GM12875 (cell line): Measurements from ENCODE around the gene FBXO11.
"Not testable (repeated sequence)": the region's sequence is repeated elsewhere in the genome, so short reads cannot be mapped to it uniquely, and the experiment has no call there.

Experiments
- H3K4me3 ChIP-seq: one replicate; pipeline ENCODE4 v1.5.1; 2011; ENCODE audit warnings: low read depth, low read length, control low read depth
- TF ChIP-seq, protein P1 (sequence below): IDR thresholded peaks from 2 replicates; pipeline ENCODE4 v1.5.1; 2011; ENCODE audit warnings: low read depth, mild to moderate bottlenecking, control low read depth, inconsistent platforms, low read length, moderate library complexity, borderline replicate concordance; ENCODE audit not compliant: insufficient read depth

The FBXO11 gene

GRCh38 chr2:47864566-47864965 is 41.7 kb downstream of the FBXO11 start:
- TF ChIP-seq, protein P1, sequence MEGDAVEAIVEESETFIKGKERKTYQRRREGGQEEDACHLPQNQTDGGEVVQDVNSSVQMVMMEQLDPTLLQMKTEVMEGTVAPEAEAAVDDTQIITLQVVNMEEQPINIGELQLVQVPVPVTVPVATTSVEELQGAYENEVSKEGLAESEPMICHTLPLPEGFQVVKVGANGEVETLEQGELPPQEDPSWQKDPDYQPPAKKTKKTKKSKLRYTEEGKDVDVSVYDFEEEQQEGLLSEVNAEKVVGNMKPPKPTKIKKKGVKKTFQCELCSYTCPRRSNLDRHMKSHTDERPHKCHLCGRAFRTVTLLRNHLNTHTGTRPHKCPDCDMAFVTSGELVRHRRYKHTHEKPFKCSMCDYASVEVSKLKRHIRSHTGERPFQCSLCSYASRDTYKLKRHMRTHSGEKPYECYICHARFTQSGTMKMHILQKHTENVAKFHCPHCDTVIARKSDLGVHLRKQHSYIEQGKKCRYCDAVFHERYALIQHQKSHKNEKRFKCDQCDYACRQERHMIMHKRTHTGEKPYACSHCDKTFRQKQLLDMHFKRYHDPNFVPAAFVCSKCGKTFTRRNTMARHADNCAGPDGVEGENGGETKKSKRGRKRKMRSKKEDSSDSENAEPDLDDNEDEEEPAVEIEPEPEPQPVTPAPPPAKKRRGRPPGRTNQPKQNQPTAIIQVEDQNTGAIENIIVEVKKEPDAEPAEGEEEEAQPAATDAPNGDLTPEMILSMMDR: no peak
- no peak overlapping the region for H3K4me3 ChIP-seq

DNA sequence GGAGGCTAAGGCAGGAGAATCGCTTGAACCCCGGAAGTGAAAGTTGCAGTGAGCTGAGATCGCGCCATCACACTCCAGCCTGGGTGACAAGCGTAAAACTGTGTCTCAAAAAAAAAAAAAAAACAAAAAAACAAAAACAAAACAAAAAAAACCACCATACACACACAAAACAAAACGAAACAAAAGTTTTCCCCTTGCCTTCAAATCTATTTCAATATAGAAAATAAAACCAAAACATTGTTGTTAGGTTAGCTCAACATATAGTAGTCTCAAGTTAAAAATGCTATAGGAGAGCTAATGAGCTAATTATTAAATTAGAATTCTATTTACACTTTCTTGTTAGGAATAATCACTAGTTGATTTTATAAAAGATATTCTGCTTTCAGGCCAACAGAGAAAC is 43.3 kb downstream of the FBXO11 start:
- TF ChIP-seq, protein P1: no peak
- H3K4me3 ChIP-seq: no peak overlapping the region

- not testable (repeated sequence) for H3K4me3 ChIP-seq
These were observed 53.1 kb downstream of the FBXO11 start for GRCh38 chr2:47853067-47853777.

DNA sequence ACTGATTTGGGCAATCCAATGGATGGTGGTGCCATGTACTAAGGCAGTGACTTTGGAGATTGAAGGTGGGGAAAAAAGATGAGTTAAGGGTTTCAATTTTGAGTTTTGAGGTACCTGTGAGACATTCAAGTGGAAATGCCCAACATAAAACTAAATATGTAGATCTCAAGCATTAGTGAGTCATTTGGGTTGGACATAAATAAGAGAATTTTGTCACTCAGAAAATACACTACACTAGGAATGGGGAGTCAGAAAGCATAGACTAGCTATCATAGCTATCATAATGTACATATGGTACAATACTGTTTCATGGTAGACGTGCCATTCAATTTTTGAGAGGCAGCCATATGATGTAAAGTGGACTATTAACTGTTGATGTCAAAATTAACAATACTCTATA is 56.1 kb downstream of the FBXO11 start:
- no peak overlapping the region for H3K4me3 ChIP-seq
- TF ChIP-seq, protein P1: no peak

DNA sequence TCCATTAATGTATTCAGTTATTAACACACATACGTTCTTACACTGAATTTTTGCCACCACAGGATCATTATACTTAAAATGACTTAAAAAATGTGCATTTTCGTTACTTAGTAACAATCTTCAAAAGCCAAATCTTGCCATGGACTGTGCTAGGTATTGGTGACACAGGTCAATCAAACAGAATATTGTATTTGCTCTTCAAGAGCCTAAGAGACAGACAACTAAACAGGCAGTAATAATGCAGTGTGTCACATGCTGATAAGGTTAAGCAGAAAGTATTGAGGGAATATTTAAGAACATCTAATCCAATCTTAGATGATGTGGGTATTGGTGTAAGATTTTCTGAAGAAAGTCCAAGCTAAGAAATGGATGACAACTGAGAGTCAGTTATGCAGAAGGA is 56.9 kb downstream of the FBXO11 start:
- TF ChIP-seq, protein P1: no peak
- no peak overlapping the region for H3K4me3 ChIP-seq

- TF ChIP-seq, protein P1: no peak
- no peak overlapping the region for H3K4me3 ChIP-seq
These were observed 62.1 kb downstream of the FBXO11 start for GRCh38 chr2:47844162-47844561.

DNA sequence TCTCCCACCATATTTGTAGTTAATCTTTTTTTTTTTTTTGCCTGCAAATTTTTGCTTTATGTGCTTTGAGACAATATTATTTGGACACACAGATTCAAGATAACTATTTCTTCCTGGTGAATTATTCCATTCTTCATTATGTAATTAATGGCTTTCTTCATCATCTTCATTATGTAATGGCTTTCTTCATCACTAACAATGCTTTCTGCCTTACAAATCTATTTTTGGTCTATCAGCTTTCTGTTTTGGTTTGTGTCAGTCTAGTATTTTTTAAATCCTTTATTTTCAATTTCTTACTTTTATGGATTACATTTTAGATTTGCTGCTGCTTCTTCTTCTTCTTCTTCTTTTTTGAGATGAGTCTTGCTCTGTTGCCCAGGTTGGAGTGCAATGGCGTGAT is 62.9 kb downstream of the FBXO11 start:
- no peak overlapping the region for H3K4me3 ChIP-seq
- TF ChIP-seq, protein P1: no peak
